Stimulated activated naive CD8-positive, alpha-beta T cell treated with anti-CD3 and anti-CD28 coated beads, Interleukin-15, amount 100 ng/mL, for 72 hours (primary cell): ENCODE data around the gene SLC16A5.

ENCODE experiments used
- ATAC-seq: fragments of 150-1000 bp; cut with Tn5 transposase; 2 replicates; pipeline ENCODE4 v1.10.0; 2021; ENCODE audit warnings: mild to moderate bottlenecking, moderate library complexity
- DNase-seq, 2 donors: peaks; one replicate each; pipeline ENCODE4 v3.0.0; 2021 to 2022
- H3K27ac Mint-ChIP-seq, 2 donors: one replicate each; pipeline ENCODE4 v1.8.0; 2022; ENCODE audit warnings: mild to moderate bottlenecking in 2 of 2, mixed read lengths in 2 of 2, moderate library complexity in 2 of 2
- H3K27me3 Mint-ChIP-seq: one replicate; pipeline ENCODE4 v1.8.0; 2022; ENCODE audit warnings: mixed read lengths
- H3K4me1 Mint-ChIP-seq: one replicate; pipeline ENCODE4 v1.8.0; 2022; ENCODE audit warnings: mild to moderate bottlenecking, mixed read lengths
- H3K4me3 Mint-ChIP-seq, 2 donors: one replicate each; pipeline ENCODE4 v1.8.0; 2022; ENCODE audit warnings: mild to moderate bottlenecking in 2 of 2, mixed read lengths in 2 of 2, moderate library complexity in 1 of 2
- H3K9me3 Mint-ChIP-seq, 2 donors: one replicate each; pipeline ENCODE4 v1.8.0; 2022; ENCODE audit warnings: mixed read lengths in 2 of 2

The SLC16A5 gene

DNA sequence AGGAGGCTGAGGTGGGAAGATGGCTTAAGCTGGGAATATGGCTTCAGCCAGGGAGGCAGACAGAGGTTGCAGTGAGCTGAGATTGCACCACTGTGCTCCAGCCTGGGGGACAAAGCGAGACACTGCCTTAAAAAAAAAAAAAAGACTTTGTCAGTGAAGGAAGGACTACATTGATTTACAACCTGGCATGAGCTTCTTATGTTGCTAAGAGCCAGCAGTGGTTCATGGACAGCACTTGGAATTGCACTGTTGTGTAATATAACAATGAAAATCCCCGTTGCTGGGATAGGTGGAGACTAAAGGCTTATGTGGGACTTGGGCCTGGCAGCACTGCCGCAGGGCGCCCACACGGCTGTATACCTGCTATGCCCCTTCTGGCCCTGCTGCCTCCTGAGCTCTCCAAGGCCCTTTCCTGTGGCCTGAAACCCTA lies 14.1 kb upstream of the SLC16A5 start:
- no peak overlapping the region for H3K4me3 Mint-ChIP-seq
- no peaks in the 10 kb centered on the region for H3K27me3 Mint-ChIP-seq
- ATAC-seq (no peak), DNase-seq (no peak)
- H3K27ac Mint-ChIP-seq = no peak overlapping the region
- no peaks in the 10 kb centered on the region for H3K9me3 Mint-ChIP-seq
- H3K4me1 Mint-ChIP-seq = peaks cover 22% of the 10 kb centered on the region

GRCh38 chr17:75074532-75074931 lies 13.2 kb upstream of the SLC16A5 start:
- Mint-ChIP-seq H3K27me3 (no peaks in the 10 kb centered on the region), H3K4me1 (peaks cover 31% of the 10 kb centered on the region), H3K4me3 (no peak overlapping the region), H3K9me3 (no peaks in the 10 kb centered on the region), H3K27ac (no peak overlapping the region)
- ATAC-seq (no peak), DNase-seq (no peak)

DNA sequence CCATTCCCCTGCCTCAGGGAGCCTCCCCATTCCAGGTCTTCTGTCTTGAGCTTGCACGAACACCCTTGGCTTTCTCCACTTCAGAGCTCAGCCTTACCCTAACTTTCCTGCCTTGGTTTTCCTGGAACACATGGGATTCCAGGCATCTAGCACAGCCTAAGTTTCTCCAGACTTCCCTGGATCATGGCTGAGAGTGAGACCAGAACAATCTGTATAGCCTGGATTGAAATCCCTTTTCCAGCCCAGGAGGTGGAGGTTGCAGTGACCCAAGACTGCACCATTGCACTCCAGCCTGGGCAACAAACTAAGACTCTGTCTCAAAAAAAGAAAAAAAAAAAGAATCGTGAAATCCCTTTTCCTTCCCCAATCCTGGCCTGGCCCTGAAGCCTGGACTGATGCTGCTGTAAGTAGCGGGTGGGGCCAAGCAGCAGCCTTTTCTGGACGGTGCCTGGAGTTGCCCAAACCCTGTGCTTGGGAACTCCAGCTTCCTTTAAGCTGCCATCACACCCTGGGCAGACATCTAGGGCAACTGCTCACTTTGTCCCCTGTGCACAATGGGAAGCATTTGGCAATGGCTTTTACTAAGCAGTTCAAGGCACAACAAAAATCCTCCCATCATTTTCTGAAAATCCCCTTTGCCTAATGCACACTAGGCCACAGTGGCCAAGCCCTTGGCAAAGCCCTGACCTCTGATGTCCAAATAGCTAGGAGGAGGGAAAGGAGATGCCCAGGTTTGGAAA lies 12.0 kb upstream of the SLC16A5 start:
- Mint-ChIP-seq H3K27me3 (no peaks in the 10 kb centered on the region), H3K27ac (no peak overlapping the region), H3K9me3 (no peaks in the 10 kb centered on the region), H3K4me3 (no peak overlapping the region), H3K4me1 (peaks cover 37% of the 10 kb centered on the region)
- no peak for ATAC-seq
- DNase-seq = no peak

- DNase-seq (no peak), ATAC-seq (no peak)
- Mint-ChIP-seq H3K27ac (peak overlapping the region in 1 of 2 donors; percentile 82), H3K4me1 (peaks cover 37% of the 10 kb centered on the region), H3K4me3 (peak overlapping the region; percentile 79 to 93), H3K9me3 (no peaks in the 10 kb centered on the region), H3K27me3 (peaks cover 6% of the 10 kb centered on the region)
These were observed 10.7 kb upstream of the SLC16A5 start for GRCh38 chr17:75077072-75077495.

GRCh38 chr17:75077496-75078283 lies 10.1 kb upstream of the SLC16A5 start:
- ATAC-seq = peak; percentile 83
- no peaks in the 10 kb centered on the region for H3K9me3 Mint-ChIP-seq
- H3K27ac Mint-ChIP-seq = peak overlapping the region; percentile 82 to 91
- H3K27me3 Mint-ChIP-seq = peaks cover 10% of the 10 kb centered on the region
- H3K4me1 Mint-ChIP-seq = peaks cover 37% of the 10 kb centered on the region
- peak overlapping the region; percentile 79 to 93 for H3K4me3 Mint-ChIP-seq
- DNase-seq = peak; percentile 52 to 57

DNA sequence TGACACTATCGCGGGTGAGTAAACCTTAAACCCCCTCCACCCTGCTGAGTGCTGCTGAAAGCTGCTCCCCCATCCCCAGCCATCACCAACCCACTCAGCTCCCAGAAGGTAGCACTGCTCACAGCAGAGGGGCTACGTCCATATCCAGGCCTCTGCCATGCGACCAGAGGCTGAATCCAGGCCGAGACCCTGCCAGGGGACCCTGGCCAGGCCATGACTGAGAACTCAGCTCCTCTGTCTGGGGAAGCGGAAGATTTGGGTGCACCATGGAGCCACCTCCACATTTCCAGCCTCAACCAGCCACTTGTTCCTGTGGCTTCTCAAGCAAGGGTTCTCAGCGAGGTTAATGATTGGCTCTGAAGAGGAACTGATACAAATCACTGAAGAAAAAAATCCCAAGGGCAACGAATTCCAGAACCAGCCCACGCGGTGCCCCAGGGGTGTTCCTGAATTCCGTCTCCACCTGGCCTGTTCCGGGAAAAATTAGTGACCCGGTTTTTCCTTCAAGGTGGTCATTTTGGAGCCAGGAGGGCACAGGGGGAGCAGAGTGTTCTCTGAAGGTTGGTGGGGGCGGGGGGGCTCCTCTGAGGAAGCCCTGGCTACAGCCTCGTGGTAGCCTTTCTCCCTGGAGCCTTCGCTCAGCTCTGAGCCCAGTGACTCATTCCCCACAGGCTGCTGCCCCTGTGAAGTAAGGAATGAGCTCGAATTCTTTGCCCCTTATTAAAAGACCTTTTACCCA lies 9.3 kb upstream of the SLC16A5 start:
- Mint-ChIP-seq H3K4me3 (peak overlapping the region; percentile 79 to 93), H3K27ac (peak overlapping the region in 1 of 2 donors; percentile 54), H3K27me3 (peaks cover 10% of the 10 kb centered on the region), H3K9me3 (no peaks in the 10 kb centered on the region), H3K4me1 (peaks cover 37% of the 10 kb centered on the region)
- ATAC-seq (peak; percentile 62), DNase-seq (no peak)

- peaks cover 10% of the 10 kb centered on the region for H3K27me3 Mint-ChIP-seq
- peak overlapping the region in 1 of 2 donors; percentile 54 for H3K27ac Mint-ChIP-seq
- H3K4me3 Mint-ChIP-seq = peak overlapping the region in 1 of 2 donors; percentile 93
- no peaks in the 10 kb centered on the region for H3K9me3 Mint-ChIP-seq
- peaks cover 40% of the 10 kb centered on the region for H3K4me1 Mint-ChIP-seq
- no peak for DNase-seq
- no peak for ATAC-seq
These were observed 8.8 kb upstream of the SLC16A5 start for GRCh38 chr17:75079023-75079373.

DNA sequence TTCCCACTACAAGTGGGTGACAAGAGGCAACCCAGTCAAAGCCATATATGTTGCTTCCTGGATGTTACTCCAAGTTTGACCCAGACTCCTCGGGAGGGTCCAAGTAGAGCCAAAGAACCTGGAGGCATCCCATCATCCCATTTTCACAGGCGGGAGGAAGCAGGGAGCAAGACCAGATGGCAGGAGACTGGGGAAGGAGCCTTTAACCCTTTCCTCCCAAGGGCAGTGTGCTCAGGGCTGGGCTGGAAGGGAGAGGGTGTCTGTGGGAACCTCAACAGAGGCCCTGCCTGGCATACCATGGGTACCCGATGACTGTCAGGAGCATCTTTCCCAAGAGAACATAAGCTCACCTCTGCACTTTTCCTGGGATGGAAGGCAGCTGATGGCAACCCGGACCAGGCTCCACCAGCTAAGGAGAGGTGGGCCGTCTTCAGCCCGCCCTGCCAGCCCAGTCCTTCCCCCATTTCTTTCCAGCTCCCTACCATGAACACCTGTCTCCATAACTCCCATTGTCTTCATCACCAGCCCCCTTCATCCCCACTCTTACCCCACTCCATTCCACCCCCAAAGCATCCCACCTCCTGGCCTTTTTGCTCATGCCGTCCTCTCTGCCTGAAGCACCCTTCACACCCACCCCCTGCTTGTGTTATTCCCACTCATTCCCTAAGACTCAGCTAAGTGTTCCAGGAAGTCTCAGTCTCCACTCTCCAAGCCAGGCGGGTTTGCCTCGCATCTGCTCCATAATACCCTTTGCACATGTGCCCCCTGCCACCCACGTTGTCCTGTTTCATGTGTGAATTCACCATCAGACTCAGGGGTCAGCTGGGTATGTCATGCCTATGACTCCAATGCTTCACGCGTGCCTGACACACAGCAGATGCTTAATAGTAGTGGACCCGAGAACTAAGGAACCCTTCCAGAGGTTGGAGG lies 5.9 kb upstream of the SLC16A5 start:
- peaks cover 48% of the 10 kb centered on the region for H3K4me1 Mint-ChIP-seq
- DNase-seq = no peak
- H3K27me3 Mint-ChIP-seq = peaks cover 10% of the 10 kb centered on the region
- no peak for ATAC-seq
- no peaks in the 10 kb centered on the region for H3K9me3 Mint-ChIP-seq
- no peak overlapping the region for H3K4me3 Mint-ChIP-seq
- H3K27ac Mint-ChIP-seq = no peak overlapping the region

- ATAC-seq (no peak), DNase-seq (no peak)
- peaks cover 10% of the 10 kb centered on the region for H3K27me3 Mint-ChIP-seq
- no peaks in the 10 kb centered on the region for H3K9me3 Mint-ChIP-seq
- no peak overlapping the region for H3K4me3 Mint-ChIP-seq
- H3K4me1 Mint-ChIP-seq = peaks cover 46% of the 10 kb centered on the region
- H3K27ac Mint-ChIP-seq = no peak overlapping the region
These were observed 5.1 kb upstream of the SLC16A5 start for GRCh38 chr17:75082683-75083082.

DNA sequence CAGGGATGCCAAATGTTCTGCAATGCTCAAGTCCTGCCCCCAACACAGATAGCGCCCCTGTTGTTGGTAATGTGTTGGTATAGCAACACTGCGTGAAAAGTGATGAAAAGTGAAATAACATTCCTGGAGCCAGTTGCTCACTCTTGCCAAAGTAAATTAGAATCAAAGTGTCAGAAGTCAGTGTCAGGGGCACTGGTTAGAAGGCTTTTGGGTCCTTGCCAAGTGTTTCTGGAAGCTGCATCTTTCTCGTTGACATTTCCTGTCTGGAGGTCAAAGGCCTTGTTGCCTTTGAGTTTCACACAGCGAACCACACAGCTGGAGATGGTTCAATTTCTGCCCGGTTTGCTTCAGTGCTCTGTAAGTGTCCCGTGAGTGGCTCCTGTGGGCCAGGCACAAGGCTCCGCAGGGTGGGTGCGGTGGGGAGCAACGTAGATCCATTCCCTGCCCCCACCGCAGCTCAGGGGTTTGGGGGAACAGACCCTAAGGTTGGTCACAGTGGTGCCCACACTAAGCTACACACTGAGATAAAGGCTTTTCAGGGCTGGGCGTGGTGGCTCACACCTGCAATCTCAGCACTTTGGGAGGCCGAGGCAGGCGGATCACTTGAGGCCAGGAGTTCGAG lies 3.6 kb upstream of the SLC16A5 start:
- peaks cover 10% of the 10 kb centered on the region for H3K27me3 Mint-ChIP-seq
- peaks cover 45% of the 10 kb centered on the region for H3K4me1 Mint-ChIP-seq
- no peaks in the 10 kb centered on the region for H3K9me3 Mint-ChIP-seq
- peak overlapping the region in 1 of 2 donors; percentile 30 for H3K27ac Mint-ChIP-seq
- peak overlapping the region in 1 of 2 donors; percentile 21 for H3K4me3 Mint-ChIP-seq
- ATAC-seq (peak; percentile 8), DNase-seq (no peak)

DNA sequence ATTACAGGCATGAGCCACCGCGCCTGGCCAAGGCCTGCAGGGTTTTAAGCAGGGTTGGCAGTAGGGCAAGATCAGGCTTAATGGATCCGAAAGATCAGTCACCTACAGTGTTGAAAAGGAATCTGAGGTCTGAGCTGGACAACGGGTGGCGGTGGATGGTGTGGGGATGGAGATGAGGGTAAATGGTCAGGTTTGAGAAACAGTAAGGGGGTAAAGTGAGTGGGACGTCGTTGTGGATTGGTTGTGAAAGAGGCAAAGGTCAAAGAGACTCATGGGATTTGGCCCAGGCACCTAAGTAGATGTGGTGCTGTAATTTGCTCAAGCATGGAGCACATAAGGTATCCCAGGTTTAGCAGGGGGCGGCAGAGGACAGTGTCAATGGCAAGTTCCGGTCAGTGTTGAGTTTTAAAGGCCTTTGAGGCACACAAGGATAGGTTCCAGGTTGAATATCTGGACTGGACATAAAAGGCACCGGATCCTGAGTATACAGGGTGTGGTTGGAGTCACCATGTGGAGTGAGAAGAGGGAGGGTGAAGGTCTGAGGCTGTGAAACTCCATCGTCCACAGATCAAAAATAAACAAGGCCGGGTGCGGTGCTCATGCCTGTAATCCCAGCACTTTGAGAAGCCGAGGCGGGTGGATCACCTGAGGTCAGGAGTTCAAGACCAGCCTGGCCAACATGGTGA lies 1.1 kb upstream of the SLC16A5 start:
- Mint-ChIP-seq H3K4me1 (peaks cover 53% of the 10 kb centered on the region), H3K27me3 (peaks cover 9% of the 10 kb centered on the region), H3K4me3 (peak overlapping the region; percentile 74 to 76), H3K9me3 (no peaks in the 10 kb centered on the region), H3K27ac (peak overlapping the region in 1 of 2 donors; percentile 1)
- ATAC-seq (no peak), DNase-seq (no peak)

GRCh38 chr17:75087182-75087557 lies 584 bp upstream of the SLC16A5 start:
- no peak for ATAC-seq

DNA sequence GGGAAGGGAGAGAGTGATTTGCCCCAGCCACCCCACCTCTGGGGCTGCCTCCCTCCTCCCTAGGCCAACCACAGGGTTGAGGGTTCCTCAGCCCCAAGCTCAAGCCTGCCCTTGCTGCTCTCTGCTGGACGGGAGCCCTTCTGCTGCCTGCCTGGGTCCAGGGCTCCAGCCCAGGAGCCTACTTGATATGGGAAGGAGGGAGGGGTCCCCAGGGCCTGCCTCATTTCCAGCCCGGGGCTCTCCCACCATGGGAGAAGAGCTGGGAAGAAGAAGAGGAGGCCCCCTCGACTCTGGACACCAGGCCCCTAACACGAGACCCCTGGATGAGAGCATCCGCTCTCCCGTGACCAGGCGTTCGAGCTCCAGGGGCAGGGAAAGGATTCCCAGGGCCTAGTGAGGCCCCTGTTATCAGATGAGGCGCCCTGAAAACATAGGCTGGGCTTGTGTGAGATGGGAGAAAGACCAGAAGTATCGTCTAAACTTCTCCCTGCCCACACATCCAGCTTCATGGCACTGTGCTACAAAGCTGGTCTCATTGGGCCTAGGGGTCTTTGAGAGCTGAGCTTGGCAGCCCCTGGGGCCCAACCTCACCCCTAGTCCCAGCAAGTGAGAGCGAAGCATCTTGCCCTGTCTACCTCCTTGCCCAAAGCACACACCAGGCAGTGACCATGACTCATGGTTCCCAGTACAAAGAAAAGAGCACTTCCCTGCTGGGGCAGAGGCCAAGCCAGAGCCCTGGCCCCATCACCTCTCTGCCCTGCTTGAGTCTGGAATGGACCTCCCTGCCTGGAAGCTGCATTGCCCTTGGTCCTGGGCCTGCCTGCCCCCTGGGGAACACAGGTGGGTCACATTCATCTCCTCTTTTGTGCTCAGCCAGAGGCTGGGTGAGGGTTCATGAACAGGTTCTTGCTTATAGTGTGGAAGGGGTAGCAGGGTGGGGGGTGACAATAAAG lies 987 bp downstream of the SLC16A5 start:
- DNase-seq (no peak), ATAC-seq (peak; percentile 30)
- H3K9me3 Mint-ChIP-seq = no peaks in the 10 kb centered on the region
- peaks cover 53% of the 10 kb centered on the region for H3K4me1 Mint-ChIP-seq
- H3K27me3 Mint-ChIP-seq = no peaks in the 10 kb centered on the region
- H3K4me3 Mint-ChIP-seq = peak overlapping the region; percentile 85 to 88
- peak overlapping the region in 1 of 2 donors; percentile 85 for H3K27ac Mint-ChIP-seq

More at GRCh38 chr17:75087182-75087557, 584 bp upstream of the SLC16A5 start:
- Mint-ChIP-seq H3K27me3 (peaks cover 4% of the 10 kb centered on the region), H3K4me1 (peaks cover 53% of the 10 kb centered on the region), H3K9me3 (no peaks in the 10 kb centered on the region), H3K4me3 (peak overlapping the region; percentile 74 to 76), H3K27ac (peak overlapping the region; percentile 71 to 84)
- no peak for DNase-seq
